ENCODE data around the gene CA12. TPM values are rescaled to one million over a fixed set of nuclear protein-coding genes. Genes with fewer than 3 reads are reported as not detected.
"Not testable (repeated sequence)": the region's sequence is repeated elsewhere in the genome, so short reads cannot be mapped to it uniquely, and the experiment has no call there.

The CA12 gene
- total RNA-seq, 4 donors from 2014 or later = 13.3 to 46.7 (median 17.5) TPM

DNA sequence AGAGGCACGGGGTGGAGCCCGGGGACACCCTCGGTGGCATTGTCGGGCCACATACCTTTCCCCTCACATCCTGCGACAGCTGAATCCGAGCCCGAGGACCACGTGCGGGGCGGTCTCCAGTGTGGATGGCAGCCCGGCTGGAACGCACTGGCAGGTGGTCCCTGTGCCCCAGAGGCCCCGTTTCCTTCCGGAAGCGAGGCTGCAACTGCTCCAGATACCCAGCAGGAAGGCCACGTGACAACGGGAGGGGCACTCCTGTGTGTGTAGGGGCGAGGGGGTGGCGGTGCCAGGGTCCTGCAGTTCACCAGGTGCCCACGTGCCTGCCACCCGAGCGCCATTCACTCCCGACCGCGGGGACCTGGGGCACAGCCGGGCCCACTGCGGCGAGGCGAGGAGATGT lies 60.2 kb downstream of the CA12 start:
- ATAC-seq = no peak
- Histone ChIP-seq H3K9me3 (no peaks in the 10 kb centered on the region), H3K27ac (no peak overlapping the region), H3K36me3 (no peaks in the 10 kb centered on the region), H3K27me3 (no peaks in the 10 kb centered on the region), H3K4me1 (peaks cover 0 to 4% (median 0%) of the 10 kb centered on the region in 3 donors), H3K4me3 (no peak overlapping the region)
- WGBS, 2 donors (ENCODE audit: low coverage in 1 of 2) = 96 to 98% methylated on average over 8 to 10 of the region's 29 CpGs
- no peak for TF ChIP-seq POLR2A (IDR thresholded peaks at IDR 0.05)
- TF ChIP-seq EP300 (IDR thresholded peaks at IDR 0.05) = no peak
- TF ChIP-seq POLR2AphosphoS5 (IDR thresholded peaks at IDR 0.05) = no peak
- TF ChIP-seq CTCF (IDR thresholded peaks at IDR 0.05) = no peak

DNA sequence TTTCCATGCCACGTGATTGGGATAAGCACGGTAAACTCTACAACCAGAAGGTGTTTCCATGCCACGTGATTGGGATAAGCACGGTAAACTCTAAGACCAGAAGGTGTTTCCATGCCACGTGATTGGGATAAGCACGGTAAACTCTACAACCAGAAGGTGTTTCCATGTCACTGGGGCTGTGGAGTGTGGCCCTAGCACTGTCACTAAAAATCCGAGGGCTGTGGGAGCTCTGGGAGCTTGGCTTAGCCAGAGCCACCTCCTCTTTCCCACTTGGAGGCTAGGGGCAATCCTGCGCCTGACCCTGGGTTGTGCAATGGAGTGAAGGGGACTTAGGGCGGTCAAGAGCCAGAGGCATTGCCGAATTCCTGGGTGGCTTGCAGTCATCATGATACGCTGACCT lies 60.7 kb downstream of the CA12 start:
- not testable (repeated sequence) for H3K36me3 ChIP-seq, H3K27me3 ChIP-seq, H3K4me1 ChIP-seq, H3K9me3 ChIP-seq, H3K4me3 ChIP-seq, H3K27ac ChIP-seq, ATAC-seq
- 87 to 100% methylated on average over 3 to 4 of the region's 11 CpGs for WGBS, 2 donors (ENCODE audit: low coverage in 1 of 2)

GRCh38 chr15:63320446-63320845 lies 61.2 kb downstream of the CA12 start:
- 93 to 97% methylated on average over 3 to 6 of the region's 10 CpGs for WGBS, 2 donors (ENCODE audit: low coverage in 1 of 2)
- not testable (repeated sequence) for H3K4me1 ChIP-seq, H3K9me3 ChIP-seq, ATAC-seq, H3K27me3 ChIP-seq, H3K36me3 ChIP-seq, H3K27ac ChIP-seq, H3K4me3 ChIP-seq

DNA sequence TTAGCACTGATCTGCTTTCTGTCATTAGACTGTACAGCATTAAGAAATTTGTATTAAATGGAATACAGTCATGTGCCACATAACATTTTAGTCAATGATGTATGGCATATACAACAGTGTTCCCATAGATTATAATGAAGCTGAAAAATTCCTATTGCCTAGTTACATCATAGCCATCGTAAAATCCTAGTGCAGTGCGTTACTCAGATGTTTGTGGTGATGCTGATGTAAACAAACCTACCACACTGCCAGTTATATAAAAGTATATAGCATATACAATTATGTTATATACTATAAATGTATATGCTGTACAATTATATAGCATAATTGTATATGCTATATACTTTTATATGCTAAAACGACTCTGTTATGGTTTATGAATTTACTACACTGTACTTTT lies 62.6 kb downstream of the CA12 start:
- 91 to 96% methylated on average over 3 of the region's 3 CpGs for WGBS, 2 donors (ENCODE audit: low coverage in 1 of 2)
- ATAC-seq = no peak
- H3K36me3 ChIP-seq = no peaks in the 10 kb centered on the region

GRCh38 chr15:63318344-63318743 lies 63.3 kb downstream of the CA12 start:
- no peaks in the 10 kb centered on the region for H3K27me3 ChIP-seq

More for the DNA sequence above, 62.6 kb downstream of the CA12 start:
- Histone ChIP-seq H3K27ac (no peak overlapping the region), H3K4me1 (peaks cover 0 to 4% (median 0%) of the 10 kb centered on the region in 3 donors), H3K9me3 (no peaks in the 10 kb centered on the region), H3K4me3 (no peak overlapping the region), H3K27me3 (no peaks in the 10 kb centered on the region)
- no peak for TF ChIP-seq CTCF (IDR thresholded peaks at IDR 0.05)
- TF ChIP-seq POLR2AphosphoS5 (IDR thresholded peaks at IDR 0.05) = no peak
- TF ChIP-seq EP300 (IDR thresholded peaks at IDR 0.05) = no peak
- no peak for TF ChIP-seq POLR2A (IDR thresholded peaks at IDR 0.05)

GRCh38 chr15:63314409-63314808 lies 67.2 kb downstream of the CA12 start:
- ATAC-seq = no peak
- H3K9me3 ChIP-seq = no peaks in the 10 kb centered on the region
- 40 to 70% methylated on average over 1 of the region's 2 CpGs for WGBS, 2 donors (ENCODE audit: low coverage in 1 of 2)
- no peaks in the 10 kb centered on the region for H3K36me3 ChIP-seq
- no peaks in the 10 kb centered on the region for H3K4me1 ChIP-seq
- H3K4me3 ChIP-seq = no peak overlapping the region
- TF ChIP-seq CTCF (IDR thresholded peaks at IDR 0.05) (no peak), EP300 (IDR thresholded peaks at IDR 0.05) (no peak), POLR2AphosphoS5 (IDR thresholded peaks at IDR 0.05) (no peak), POLR2A (IDR thresholded peaks at IDR 0.05) (no peak)
- H3K27ac ChIP-seq = no peak overlapping the region
- no peaks in the 10 kb centered on the region for H3K27me3 ChIP-seq

More at GRCh38 chr15:63318344-63318743, 63.3 kb downstream of the CA12 start:
- Histone ChIP-seq H3K4me3 (no peak overlapping the region), H3K36me3 (no peaks in the 10 kb centered on the region), H3K9me3 (no peaks in the 10 kb centered on the region), H3K4me1 (peaks cover 0 to 4% (median 0%) of the 10 kb centered on the region in 3 donors), H3K27ac (no peak overlapping the region)
- WGBS, 2 donors (ENCODE audit: low coverage in 1 of 2) = 94 to 97% methylated on average over 3 to 4 of the region's 4 CpGs
- ATAC-seq = no peak
- TF ChIP-seq EP300 (IDR thresholded peaks at IDR 0.05) (no peak), POLR2A (IDR thresholded peaks at IDR 0.05) (no peak), POLR2AphosphoS5 (IDR thresholded peaks at IDR 0.05) (no peak), CTCF (IDR thresholded peaks at IDR 0.05) (no peak)
